Stimulated activated CD4-positive, alpha-beta T cell treated with anti-CD3 and anti-CD28 coated beads, TNF-alpha, amount 100 ng/mL, for 4 hours (primary cell): ENCODE measurements around the gene SETD1B.
"Not testable (repeated sequence)": the region's sequence is repeated elsewhere in the genome, so short reads cannot be mapped to it uniquely, and the experiment has no call there.

Source experiments
- DNase-seq, 3 experiments: peaks; one replicate each; pipeline ENCODE4 v3.0.0-alpha.2; 2020; ENCODE audit warnings: low read depth in 3 of 3

SETD1B gene

GRCh38 chr12:121825041-121825523, 21.3 kb downstream of the SETD1B start:
- no peak for DNase-seq

DNA sequence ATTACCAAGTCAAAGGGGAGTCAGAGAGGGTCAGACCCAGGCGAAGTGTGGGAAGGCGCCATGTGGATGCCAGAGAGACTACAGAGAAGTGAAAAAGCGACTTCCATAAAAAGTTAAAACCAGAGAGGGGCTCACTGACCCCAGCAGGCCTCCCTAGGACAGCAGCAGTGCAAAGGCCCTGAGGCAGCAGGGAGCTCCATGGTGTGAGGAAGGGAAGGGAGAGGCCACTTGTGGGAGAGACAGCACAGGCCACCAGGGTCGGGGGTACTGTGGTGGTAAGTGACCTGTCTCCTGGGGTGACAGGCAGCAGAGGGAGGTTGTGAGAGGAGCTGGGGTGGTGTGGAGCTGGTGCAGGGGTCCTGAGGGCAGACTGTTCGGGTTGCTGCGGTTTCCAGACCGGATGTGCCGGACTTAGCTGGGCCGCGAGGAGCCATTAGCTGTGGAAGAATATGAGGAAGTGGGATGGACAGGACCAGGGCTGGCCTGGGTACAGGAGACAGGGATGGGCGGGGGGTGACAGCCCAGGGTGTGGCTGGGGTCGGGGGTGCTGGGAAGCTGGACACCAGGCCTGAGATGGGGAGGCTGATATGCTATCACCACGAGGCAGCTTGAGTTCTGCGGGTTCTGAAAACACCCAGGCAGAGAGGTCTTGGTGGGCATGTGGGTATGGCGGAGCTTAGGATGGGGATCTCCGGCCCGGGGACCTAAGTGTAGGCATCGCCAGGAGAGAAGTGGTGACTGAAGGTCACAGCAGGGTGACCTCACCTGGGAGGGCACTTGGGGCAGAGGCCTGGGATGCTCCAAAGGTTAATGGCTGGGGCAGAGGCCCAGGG, 22.7 kb downstream of the SETD1B start:
- no peak for DNase-seq

DNA sequence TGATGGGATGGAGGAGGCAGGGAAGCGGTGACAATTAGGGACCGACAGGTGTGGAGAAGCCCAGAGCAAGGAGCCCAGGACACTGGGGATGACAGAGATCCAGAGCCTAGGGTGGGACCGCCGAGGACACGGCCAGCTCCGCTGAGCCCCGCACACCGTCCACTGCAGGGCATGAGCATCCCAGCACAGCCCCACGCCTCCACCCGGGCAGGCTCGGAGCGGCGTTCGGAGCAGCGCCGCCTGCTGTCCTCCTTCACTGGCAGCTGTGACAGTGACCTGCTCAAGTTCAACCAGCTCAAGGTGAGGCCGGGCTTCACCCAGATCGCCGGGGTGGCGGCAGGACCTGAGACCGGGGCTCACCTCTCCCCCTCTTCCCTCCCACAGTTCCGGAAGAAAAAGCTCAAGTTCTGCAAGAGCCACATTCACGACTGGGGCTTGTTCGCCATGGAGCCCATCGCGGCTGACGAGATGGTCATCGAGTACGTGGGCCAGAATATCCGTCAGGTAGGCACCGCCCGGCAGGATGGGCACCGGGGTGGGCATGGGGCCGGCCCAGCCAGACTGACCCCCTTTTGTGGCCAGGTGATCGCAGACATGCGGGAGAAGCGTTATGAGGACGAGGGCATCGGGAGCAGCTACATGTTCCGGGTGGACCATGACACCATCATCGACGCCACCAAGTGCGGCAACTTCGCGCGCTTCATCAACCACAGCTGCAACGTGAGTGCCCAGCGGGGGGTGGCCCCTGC, 23.7 kb downstream of the SETD1B start:
- no peak for DNase-seq

GRCh38 chr12:121828306-121828705, 24.5 kb downstream of the SETD1B start:
- DNase-seq: no peak

GRCh38 chr12:121828826-121829225, 25.0 kb downstream of the SETD1B start:
- no peak for DNase-seq

DNA sequence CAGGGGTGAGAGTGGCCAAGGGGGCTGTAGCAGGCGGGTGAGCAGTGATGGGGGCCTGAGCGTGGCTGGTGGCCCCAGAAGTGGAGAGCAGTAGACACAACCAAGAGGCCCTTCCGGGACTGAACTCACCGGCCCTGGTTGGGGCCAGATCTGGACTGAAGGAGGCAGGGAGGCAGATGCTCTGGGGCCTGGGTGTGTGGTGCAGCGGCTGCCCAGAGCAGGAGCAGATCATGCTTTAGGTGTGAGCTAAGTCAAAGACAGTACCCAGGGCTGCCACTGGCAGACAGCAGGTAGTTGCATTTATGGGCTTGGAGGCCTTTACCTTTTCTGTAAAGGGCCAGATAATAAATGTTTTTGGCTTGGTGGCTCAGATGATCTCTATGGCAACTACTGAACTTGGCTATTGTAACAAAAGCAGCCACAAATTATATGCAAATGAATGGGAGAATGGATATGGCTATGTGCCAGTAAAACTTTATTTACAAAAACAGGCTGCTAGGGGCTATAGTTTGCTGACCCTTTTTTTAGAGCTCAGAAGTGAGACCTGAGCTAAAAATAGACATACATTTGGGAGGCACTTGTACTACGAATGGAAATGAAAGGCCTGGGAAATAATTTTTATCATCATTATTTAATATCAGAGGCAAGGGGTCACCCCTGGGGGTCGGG, 25.6 kb downstream of the SETD1B start:
- no peak for DNase-seq

DNA sequence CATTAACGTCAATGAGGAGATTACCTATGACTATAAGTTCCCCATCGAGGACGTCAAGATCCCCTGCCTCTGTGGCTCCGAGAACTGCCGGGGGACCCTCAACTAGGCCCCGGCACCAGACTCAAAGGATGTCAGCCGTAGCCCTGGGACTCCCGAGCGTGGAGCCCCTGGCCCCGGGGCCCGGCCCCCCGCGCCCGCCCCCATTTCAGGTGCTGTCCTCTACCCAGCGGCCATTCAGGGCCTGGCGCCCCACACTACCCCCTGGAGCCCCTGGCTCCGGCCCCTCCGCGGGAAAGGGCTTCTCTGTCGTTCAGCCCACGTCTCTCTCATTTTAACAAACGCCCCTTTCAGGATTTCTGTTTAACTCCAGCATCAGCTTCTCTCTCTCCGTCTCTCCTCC, 26.3 kb downstream of the SETD1B start:
- no peak for DNase-seq

DNA sequence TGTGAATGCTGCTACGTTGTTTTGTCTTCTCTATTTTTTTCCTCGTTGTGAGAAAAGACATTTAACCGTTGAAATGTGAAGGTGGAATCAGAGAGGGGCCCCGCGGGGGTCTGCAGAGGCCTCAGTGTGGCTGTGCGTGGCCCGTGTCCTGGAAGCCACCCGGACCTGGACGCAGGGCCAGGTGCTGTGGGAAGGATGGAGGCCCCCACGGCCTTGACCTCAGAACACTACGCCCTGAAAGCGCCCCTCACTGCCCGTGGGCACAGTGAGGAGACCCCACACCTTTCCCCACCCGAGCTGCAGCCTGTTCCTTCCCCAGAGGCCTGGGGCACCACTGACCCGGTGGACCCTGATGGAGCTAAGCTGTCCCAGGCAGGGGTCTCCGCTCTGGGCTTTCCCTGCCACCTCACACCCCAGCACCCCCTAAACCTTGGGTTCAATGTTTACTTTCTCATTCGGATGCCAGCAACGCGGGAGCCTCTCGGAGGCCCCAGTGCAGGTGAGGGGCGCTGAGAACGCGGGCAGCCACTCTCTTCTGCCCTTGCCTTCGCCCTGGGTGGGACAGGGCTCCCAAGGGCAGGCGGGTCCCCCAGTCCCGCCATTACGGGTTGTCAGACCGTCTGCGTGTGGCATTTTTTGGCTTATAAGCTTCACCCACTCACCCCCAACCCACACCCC, 26.9 kb downstream of the SETD1B start:
- DNase-seq: no peak

- no peak for DNase-seq
Measured at GRCh38 chr12:121831571-121832245, 27.9 kb downstream of the SETD1B start.

DNA sequence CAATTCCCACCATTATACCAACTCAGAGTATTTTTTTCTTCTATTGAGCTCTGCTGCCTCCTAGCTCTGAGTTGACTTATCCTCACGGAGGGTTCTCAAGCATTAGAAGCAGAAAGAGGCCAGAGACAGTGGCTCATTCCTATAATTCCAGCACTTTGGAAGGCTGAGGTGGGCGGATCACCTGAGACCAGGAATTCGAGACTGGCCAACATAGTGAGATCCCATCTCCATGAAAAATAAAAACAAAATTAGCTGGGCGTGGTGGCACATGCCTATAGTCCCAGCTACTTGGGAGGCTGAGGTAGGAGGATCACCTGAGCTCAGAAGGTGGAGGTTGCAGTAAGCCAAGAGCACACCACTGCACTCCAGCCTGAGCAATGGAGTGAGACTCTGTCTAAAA, 33.9 kb downstream of the SETD1B start:
- no peak for DNase-seq

DNA sequence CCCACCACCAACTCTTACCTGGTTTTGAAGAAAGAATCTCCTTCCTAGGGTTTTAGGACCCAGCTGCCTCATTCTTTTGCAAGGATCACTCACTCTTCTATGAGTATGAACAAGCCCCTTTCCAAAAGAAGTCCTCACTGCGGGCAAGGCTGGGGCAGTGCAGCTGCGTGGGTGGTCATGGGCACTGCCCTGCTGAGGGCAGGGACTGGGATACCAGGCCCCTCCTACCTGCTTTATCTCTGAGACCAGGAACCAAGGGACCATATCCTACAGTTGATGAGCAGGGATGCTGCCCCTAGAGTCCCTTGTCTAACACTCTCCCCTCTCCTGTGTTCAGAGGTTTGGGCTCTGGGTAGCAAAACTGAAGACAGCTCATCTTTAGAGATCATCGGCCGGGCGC, 34.3 kb downstream of the SETD1B start:
- no peak for DNase-seq

GRCh38 chr12:121839106-121839992, 35.5 kb downstream of the SETD1B start:
- DNase-seq: peak; percentile 99 to 100 (median 100)

GRCh38 chr12:121839993-121840761, 36.4 kb downstream of the SETD1B start:
- no peak for DNase-seq

DNA sequence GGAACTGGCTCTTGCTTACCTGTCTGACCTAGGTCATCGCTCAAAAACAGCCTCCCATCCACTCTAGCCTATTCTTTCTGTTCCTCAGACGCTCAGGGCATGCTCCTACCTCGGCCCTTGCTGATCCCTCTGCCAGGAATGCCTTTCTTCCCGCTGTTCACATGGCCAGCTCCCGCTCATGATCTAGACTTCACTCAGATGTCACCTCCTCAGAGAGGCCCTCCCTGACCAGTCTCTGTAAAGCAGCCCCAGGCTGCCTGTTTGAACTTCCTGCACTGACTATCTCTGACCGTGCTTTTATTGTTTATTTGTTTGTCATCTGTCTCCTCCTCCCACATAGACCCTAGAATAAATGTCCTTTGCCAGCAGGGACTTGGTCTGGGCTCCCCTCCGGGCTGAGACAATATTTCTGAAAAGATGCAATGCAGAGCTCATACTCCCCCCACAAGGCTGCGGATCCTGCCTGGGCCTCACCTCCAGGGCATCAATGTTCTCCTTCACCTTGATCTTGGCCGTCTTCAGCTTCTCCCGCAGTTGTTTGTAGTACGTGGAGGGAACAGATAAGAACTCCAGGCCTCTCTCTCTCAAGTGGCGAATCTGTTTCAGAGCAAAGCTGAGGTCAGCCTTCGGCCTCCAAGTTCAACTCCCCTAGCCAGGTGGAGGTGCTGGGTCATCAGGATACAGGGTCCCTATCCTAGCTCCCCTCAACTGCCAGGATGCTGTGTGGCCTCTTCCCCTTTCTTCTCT, 39.6 kb downstream of the SETD1B start:
- no peak for DNase-seq

GRCh38 chr12:121845701-121846100, 41.9 kb downstream of the SETD1B start:
- DNase-seq: no peak

- DNase-seq: no peak
Measured at GRCh38 chr12:121849211-121849610, 45.4 kb downstream of the SETD1B start.

GRCh38 chr12:121849665-121850064, 45.9 kb downstream of the SETD1B start:
- DNase-seq: no peak

DNA sequence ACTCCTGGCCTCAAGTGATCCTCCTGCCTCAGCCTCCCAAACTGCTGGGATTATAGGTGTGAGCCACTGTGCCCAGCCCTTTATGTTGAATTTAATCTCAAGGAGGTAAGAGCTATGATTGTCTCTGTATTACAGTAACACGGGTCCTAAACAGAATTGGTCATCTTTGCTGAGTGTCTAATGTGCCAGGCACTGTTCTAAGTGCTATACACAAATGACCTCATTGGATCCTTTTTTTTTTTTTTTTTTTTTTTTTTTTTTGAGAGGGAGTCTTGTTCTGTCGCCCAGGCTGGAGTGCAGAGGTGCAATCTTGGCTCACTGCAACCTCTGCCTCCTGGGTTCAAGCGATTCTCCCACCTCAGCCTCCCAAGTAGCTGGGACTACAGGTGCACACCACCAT, 48.6 kb downstream of the SETD1B start:
- not testable (repeated sequence) for DNase-seq
